ENCODE results near the gene UCN.
A peak's percentile ranks its signal among the peaks of the same experiment; 100 is the strongest.
"Not testable (repeated sequence)": the region's sequence is repeated elsewhere in the genome, so short reads cannot be mapped to it uniquely, and the experiment has no call there.

The UCN gene, protein sequence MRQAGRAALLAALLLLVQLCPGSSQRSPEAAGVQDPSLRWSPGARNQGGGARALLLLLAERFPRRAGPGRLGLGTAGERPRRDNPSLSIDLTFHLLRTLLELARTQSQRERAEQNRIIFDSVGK

GRCh38 chr2:27308359-27308881 lies at the start of gene UCN:
UCN (minus strand) TSS chr2:27308445; CDS start chr2:27307895, 550 bp downstream.
- no peak within 1 kb of the TSS for H3K4me3 ChIP-seq (ENCODE audit: low read depth, low read length)
- no peak for TF ChIP-seq CTCF (conservative IDR thresholded peaks at IDR 0.05; ENCODE audit: low read depth, low read length)
- peak; percentile 60 for DNase-seq (ENCODE audit: low read depth)

DNA sequence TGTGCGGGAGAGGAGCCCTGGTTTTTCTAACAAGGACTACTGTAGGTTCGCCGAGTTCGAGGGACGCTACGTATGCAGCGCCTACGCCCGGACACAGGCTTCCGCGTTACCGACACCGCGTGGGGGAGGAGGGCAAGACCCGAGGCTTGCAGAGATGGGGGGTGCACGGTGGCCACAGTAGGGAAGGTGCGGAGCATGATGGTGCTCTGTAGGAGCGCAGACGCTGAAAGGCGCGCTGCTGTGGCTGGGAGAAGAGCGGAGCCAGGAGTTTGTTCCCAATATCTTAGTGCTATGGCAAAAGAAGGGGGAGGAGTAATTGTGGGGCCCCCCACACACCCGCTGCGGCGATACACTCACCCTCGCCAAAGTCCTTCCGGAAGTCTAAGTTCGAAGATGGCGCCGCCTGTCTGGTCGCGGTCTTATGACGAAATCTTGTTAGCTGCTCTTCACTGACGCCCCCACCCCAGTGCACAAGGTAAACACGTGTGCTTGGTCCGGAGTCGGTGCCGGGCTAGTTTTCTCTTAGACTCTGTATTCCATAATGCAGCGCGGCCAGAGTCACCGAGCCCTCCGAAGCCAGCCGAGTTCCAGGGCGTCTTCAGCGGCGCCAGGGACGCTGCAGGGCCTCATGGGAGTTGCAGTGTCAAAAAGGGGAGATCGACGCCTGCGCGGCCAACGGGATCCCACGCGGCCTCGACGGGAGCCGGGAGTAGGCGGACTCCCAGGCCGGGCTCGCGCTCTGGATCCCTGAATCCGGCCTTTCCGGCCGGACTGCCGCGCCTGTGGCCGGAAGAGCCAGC lies 48.3 kb upstream of the UCN start, which contains the start of gene GTF3C2:
Gene GTF3C2, minus strand, starts transcription at position 383 of the 800 bp plus-strand sequence. CDS start 13,210 bp downstream, outside the sequence.
- no peak for TF ChIP-seq CTCF (conservative IDR thresholded peaks at IDR 0.05; ENCODE audit: low read depth, low read length)
- H3K4me3 ChIP-seq (ENCODE audit: low read depth, low read length): peak within 1 kb of the TSS; percentile 98
- peak; percentile 98 for DNase-seq (ENCODE audit: low read depth)

- peak overlapping the region; percentile 98 for H3K4me3 ChIP-seq (ENCODE audit: low read depth, low read length)
- DNase-seq (ENCODE audit: low read depth): peak; percentile 62
- TF ChIP-seq CTCF (conservative IDR thresholded peaks at IDR 0.05; ENCODE audit: low read depth, low read length): no peak
Observed at GRCh38 chr2:27356056-27356381, 47.8 kb upstream of the UCN start.

- no peak overlapping the region for H3K4me3 ChIP-seq (ENCODE audit: low read depth, low read length)
- DNase-seq (ENCODE audit: low read depth): no peak
- no peak for TF ChIP-seq CTCF (conservative IDR thresholded peaks at IDR 0.05; ENCODE audit: low read depth, low read length)
Observed at GRCh38 chr2:27354597-27354927, 46.3 kb upstream of the UCN start.

DNA sequence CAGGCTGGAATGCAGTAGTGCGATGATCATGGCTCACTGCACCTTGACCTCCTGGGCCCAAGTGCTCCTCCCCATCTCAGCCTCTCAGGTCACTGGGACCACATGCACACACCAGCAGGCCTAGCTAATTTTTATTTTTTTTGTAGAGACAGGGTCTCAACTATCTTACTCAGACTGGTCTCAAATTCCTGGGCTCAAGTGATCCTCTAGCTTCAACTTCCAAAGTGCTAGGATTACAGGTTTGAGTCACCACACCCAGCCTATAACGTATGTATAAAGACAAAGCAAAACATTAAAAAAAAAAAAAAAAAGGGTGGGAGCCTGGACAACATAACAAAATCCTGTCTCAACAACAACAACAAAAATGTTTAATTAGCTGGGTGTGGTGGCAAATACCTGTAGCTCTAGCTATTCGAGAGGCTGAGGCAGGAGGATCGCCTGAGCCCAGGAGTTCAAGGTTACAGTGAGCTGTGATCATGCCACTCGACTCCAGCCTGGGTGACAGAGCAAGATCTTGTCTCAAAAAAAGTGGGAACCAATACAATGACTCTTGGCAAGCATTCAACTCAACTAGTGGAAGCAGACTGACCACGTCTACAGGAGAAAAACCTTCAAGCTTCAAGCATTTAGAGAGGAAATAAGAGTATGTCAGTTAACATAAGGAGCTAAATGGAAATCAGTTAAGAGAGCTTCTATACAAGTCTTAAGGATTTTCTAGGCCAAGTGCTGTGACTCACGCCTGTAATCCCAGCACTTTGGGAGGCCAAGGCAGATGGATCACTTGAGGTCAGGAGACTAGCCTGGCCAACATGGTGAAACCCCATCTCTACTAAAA lies 45.7 kb upstream of the UCN start:
- DNase-seq (ENCODE audit: low read depth): peak; percentile 23
- no peak overlapping the region for H3K4me3 ChIP-seq (ENCODE audit: low read depth, low read length)
- TF ChIP-seq CTCF (conservative IDR thresholded peaks at IDR 0.05; ENCODE audit: low read depth, low read length): no peak

- DNase-seq (ENCODE audit: low read depth); H3K4me3 ChIP-seq (ENCODE audit: low read depth, low read length): not testable (repeated sequence)
Observed at GRCh38 chr2:27353386-27353761, 45.1 kb upstream of the UCN start.
